ENCODE data around the gene AGBL2. TPM values are rescaled to one million over a fixed set of nuclear protein-coding genes. Genes with fewer than 3 reads are reported as not detected.
A peak's percentile ranks its signal among the peaks of the same experiment; 100 is the strongest.

The AGBL2 gene
- total and polyA plus RNA-seq, 4 donors: 0.36 to 3.6 (median 2.4) TPM

GRCh38 chr11:47726878-47727514 lies 11.8 kb upstream of the AGBL2 start:
- peaks cover 7 to 30% (median 25%) of the 10 kb centered on the region in 4 donors for H3K36me3 ChIP-seq (ENCODE audit: control insufficient read depth in 4 of 4, insufficient read depth in 3 of 4, low read depth in 1 of 4, low read length in 3 of 4)
- no peaks in the 10 kb centered on the region for H3K9me3 ChIP-seq (ENCODE audit: control insufficient read depth in 4 of 4, low read length in 3 of 4)
- no peak for TF ChIP-seq YY1 (IDR thresholded peaks at IDR 0.05)
- peak; percentile 67 for TF ChIP-seq ATF3 (IDR thresholded peaks at IDR 0.05)
- no peak for TF ChIP-seq RAD21 (IDR thresholded peaks at IDR 0.05)
- TF ChIP-seq RXRA (IDR thresholded peaks at IDR 0.05): peak; percentile 32 to 52
- peak; percentile 40 for TF ChIP-seq ZBTB33 (IDR thresholded peaks at IDR 0.05)
- no peak for TF ChIP-seq CTCF (IDR thresholded peaks at IDR 0.05; ENCODE audit: low read depth, low read length, missing input control)
- TF ChIP-seq EGR1 (IDR thresholded peaks at IDR 0.05; ENCODE audit: low read depth in 2 of 2): no peak
- TF ChIP-seq JUND (IDR thresholded peaks at IDR 0.05): peak in 1 of 2 donors; percentile 11
- TF ChIP-seq HNF4A (conservative IDR thresholded peaks at IDR 0.05): peak; percentile 8 to 26
- TF ChIP-seq TAF1 (conservative IDR thresholded peaks at IDR 0.05): no peak
- TF ChIP-seq HNF4G (IDR thresholded peaks at IDR 0.05): no peak
- TF ChIP-seq FOXA1 (IDR thresholded peaks at IDR 0.05): peak; percentile 10
- TF ChIP-seq MAX (IDR thresholded peaks at IDR 0.05): no peak
- H3K27me3 ChIP-seq (ENCODE audit: control insufficient read depth in 4 of 4, insufficient read depth in 4 of 4, low read length in 3 of 4): no peaks in the 10 kb centered on the region
- WGBS: 38% methylated on average over 12 of the region's 12 CpGs
- H3K4me1 ChIP-seq (ENCODE audit: control insufficient read depth in 4 of 4, insufficient read depth in 4 of 4, low read length in 3 of 4): peaks cover 9 to 56% (median 44%) of the 10 kb centered on the region in 4 donors
- no peak overlapping the region for H3K4me3 ChIP-seq (ENCODE audit: low read depth in 1 of 3, low read length in 3 of 3)
- DNase-seq (ENCODE audit: low spot score): no peak
- H3K27ac ChIP-seq (ENCODE audit: low read depth in 1 of 2, low read length in 2 of 2): peak overlapping the region; percentile 24 to 52
- no peak overlapping the region for H3K9ac ChIP-seq (ENCODE audit: low read depth in 1 of 2, low read length in 2 of 2)

- peaks cover 7 to 22% (median 17%) of the 10 kb centered on the region in 4 donors for H3K36me3 ChIP-seq (ENCODE audit: control insufficient read depth in 4 of 4, insufficient read depth in 3 of 4, low read depth in 1 of 4, low read length in 3 of 4)
- 46% methylated on average over 3 of the region's 3 CpGs for WGBS
- no peak overlapping the region for H3K9ac ChIP-seq (ENCODE audit: low read depth in 1 of 2, low read length in 2 of 2)
- H3K27me3 ChIP-seq (ENCODE audit: control insufficient read depth in 4 of 4, insufficient read depth in 4 of 4, low read length in 3 of 4): no peaks in the 10 kb centered on the region
- no peak for DNase-seq (ENCODE audit: low spot score)
- H3K9me3 ChIP-seq (ENCODE audit: control insufficient read depth in 4 of 4, low read length in 3 of 4): no peaks in the 10 kb centered on the region
- H3K4me3 ChIP-seq (ENCODE audit: low read depth in 1 of 3, low read length in 3 of 3): no peak overlapping the region
- H3K4me1 ChIP-seq (ENCODE audit: control insufficient read depth in 4 of 4, insufficient read depth in 4 of 4, low read length in 3 of 4): peaks cover 9 to 56% (median 45%) of the 10 kb centered on the region in 4 donors
- peak overlapping the region; percentile 88 to 97 for H3K27ac ChIP-seq (ENCODE audit: low read depth in 1 of 2, low read length in 2 of 2)
- TF ChIP-seq RAD21 (IDR thresholded peaks at IDR 0.05) (no peak), JUND (IDR thresholded peaks at IDR 0.05) (peak in 1 of 2 donors; percentile 61), ZBTB33 (IDR thresholded peaks at IDR 0.05) (no peak), FOXA2 (IDR thresholded peaks at IDR 0.05) (peak; percentile 81), RXRA (IDR thresholded peaks at IDR 0.05) (peak; percentile 17 to 56), EGR1 (IDR thresholded peaks at IDR 0.05; ENCODE audit: low read depth in 2 of 2) (no peak), YY1 (IDR thresholded peaks at IDR 0.05) (peak; percentile 74), NR2F2 (IDR thresholded peaks at IDR 0.05) (no peak), MAX (IDR thresholded peaks at IDR 0.05) (no peak), HNF4G (IDR thresholded peaks at IDR 0.05) (no peak), FOXA1 (IDR thresholded peaks at IDR 0.05) (peak; percentile 74), CTCF (IDR thresholded peaks at IDR 0.05; ENCODE audit: low read depth, low read length, missing input control) (no peak), TAF1 (conservative IDR thresholded peaks at IDR 0.05) (no peak), GABPA (IDR thresholded peaks at IDR 0.05 in 1 of 2, conservative IDR thresholded peaks at IDR 0.05 in 1 of 2) (no peak), SP1 (IDR thresholded peaks at IDR 0.05) (no peak), HNF4A (conservative IDR thresholded peaks at IDR 0.05) (peak; percentile 34 to 66), ATF3 (IDR thresholded peaks at IDR 0.05) (no peak)
Measured at GRCh38 chr11:47726118-47726442, 10.9 kb upstream of the AGBL2 start.

All from liver (tissue), 9 donors.